Kidney (tissue), 14 donors: ENCODE data around the gene SHLD1. TPM values are rescaled to one million over a fixed set of nuclear protein-coding genes. Genes with fewer than 3 reads are reported as not detected.

Experiments used
- DNase-seq, 5 donors: peaks; one replicate each; pipeline ENCODE4 v3.0.0-alpha.2; 2013 to 2020
- FAIRE-seq: peaks from 2 replicates; lab custom pipeline; 2012; peaks lifted over from hg19 to GRCh38; lab: Jason Lieb, UNC
- H3K27ac ChIP-seq, 2 donors: one replicate each; pipeline ENCODE4 v1.7.0; 2013; ENCODE audit warnings: low read depth in 2 of 2, low read length in 2 of 2, inconsistent platforms in 1 of 2
- H3K27me3 ChIP-seq: one replicate; pipeline ENCODE4 v1.7.1; 2013; ENCODE audit warnings: low read length, inconsistent platforms; ENCODE audit not compliant: control insufficient read depth, insufficient read depth
- H3K36me3 ChIP-seq, 3 donors: one replicate each; pipeline versions ENCODE4 v1.7.0 to v1.7.1; 2013; ENCODE audit warnings: low read length in 3 of 3, control low read depth in 1 of 3, inconsistent platforms in 1 of 3; ENCODE audit not compliant: insufficient read depth in 3 of 3, control insufficient read depth in 2 of 3
- H3K4me1 ChIP-seq, 3 donors: one replicate each; pipeline versions ENCODE4 v1.7.0 to v1.7.1; 2013; ENCODE audit warnings: low read length in 3 of 3, inconsistent platforms in 1 of 3, low read depth in 1 of 3; ENCODE audit not compliant: control insufficient read depth in 2 of 3, insufficient read depth in 2 of 3
- H3K4me3 ChIP-seq, 3 donors: one replicate each; pipeline versions ENCODE4 v1.7.0 to v1.8.1; 2013; ENCODE audit warnings: low read length in 3 of 3, control low read depth in 1 of 3, inconsistent platforms in 1 of 3
- H3K9ac ChIP-seq, 3 donors: one replicate each; pipeline versions ENCODE4 v1.7.0 to v1.7.1; 2013; ENCODE audit warnings: low read length in 3 of 3, control low read depth in 1 of 3, inconsistent platforms in 1 of 3
- H3K9me3 ChIP-seq, 3 donors: one replicate each; pipeline versions ENCODE4 v1.7.0 to v1.7.1; 2013; ENCODE audit warnings: low read length in 3 of 3, control low read depth in 1 of 3, inconsistent platforms in 1 of 3; ENCODE audit not compliant: control insufficient read depth in 2 of 3, insufficient read depth in 1 of 3
- intact Hi-C: fragments of 100-400 bp; cut with DNase I; formaldehyde crosslinking; loops from one replicate; pipeline ENCODE4 v1.11.1; 2022
- polyA plus RNA-seq: library from polyadenylated mRNA; stranded (reverse); fragments of 350-450 nt; fragmentation: Illumina TruSeq; extraction: RNeasy Lipid Tissue Mini Kit (QIAGEN cat#74804); gene quantifications from one replicate; pipeline ENCODE4 v1.2.3, GENCODE V29; 2014; ENCODE audit warnings: low read depth, low replicate concordance; ENCODE audit not compliant: insufficient read depth
- total RNA-seq: library from RNA; stranded (reverse); fragmentation: NEBNext Ultra II Directional; extraction: Animal tissue kit (Norgen Biotek cat#: 25700); gene quantifications from one replicate; pipeline ENCODE4 v1.2.1, GENCODE V29; 2021
- TF ChIP-seq, protein P1 (sequence below): IDR thresholded peaks from 3 replicates; pipeline ENCODE4 v1.5.1; 2012; ENCODE audit warnings: mild to moderate bottlenecking, moderate library complexity, borderline replicate concordance; ENCODE audit not compliant: insufficient read depth; ENCODE audit errors: extremely low read depth
- donor health status: control.
- donor health status: control.
- donor health status: control.
- donor health status: control.
- donor health status: control.
- donor health status: DM: yes; HTN: yes; CAD: no.
- donor health status: Normal renal cell carcinoma (clear cell type).

The SHLD1 gene
- total and polyA plus RNA-seq, 2 donors from 2014 or later = 6.1 to 7.2 TPM

- Histone ChIP-seq H3K27me3 (no peaks in the 10 kb centered on the region), H3K9me3 (no peaks in the 10 kb centered on the region), H3K9ac (no peak overlapping the region), H3K4me1 (peaks cover 0 to 8% (median 5%) of the 10 kb centered on the region in 3 donors), H3K36me3 (no peaks in the 10 kb centered on the region), H3K4me3 (no peak overlapping the region), H3K27ac (no peak overlapping the region)
- intact Hi-C loops = no loop called here
- TF ChIP-seq, protein P1, sequence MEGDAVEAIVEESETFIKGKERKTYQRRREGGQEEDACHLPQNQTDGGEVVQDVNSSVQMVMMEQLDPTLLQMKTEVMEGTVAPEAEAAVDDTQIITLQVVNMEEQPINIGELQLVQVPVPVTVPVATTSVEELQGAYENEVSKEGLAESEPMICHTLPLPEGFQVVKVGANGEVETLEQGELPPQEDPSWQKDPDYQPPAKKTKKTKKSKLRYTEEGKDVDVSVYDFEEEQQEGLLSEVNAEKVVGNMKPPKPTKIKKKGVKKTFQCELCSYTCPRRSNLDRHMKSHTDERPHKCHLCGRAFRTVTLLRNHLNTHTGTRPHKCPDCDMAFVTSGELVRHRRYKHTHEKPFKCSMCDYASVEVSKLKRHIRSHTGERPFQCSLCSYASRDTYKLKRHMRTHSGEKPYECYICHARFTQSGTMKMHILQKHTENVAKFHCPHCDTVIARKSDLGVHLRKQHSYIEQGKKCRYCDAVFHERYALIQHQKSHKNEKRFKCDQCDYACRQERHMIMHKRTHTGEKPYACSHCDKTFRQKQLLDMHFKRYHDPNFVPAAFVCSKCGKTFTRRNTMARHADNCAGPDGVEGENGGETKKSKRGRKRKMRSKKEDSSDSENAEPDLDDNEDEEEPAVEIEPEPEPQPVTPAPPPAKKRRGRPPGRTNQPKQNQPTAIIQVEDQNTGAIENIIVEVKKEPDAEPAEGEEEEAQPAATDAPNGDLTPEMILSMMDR = no peak
- no peak for FAIRE-seq
- peak in 1 of 5 donors; percentile 20 for DNase-seq
These were observed 85.2 kb downstream of the SHLD1 start for GRCh38 chr20:5835321-5835821.

DNA sequence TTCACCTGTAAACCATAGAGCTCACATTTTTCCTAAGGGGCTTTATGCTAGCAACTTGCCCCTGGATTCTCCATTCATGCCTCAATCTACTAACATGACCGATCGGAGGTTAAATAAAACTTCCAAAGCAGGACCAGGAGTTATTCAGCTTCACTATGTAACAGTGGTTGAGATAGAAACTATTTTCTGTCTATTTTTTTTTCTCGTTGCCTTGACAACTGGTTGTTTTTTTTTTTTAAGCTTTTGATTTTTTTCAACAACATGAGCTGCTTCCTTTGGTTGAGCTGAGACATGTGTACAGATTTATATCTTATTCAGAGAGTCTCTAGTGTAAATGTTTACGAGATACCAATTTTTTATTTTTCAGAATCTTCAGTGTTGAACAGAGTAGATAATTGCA lies 85.7 kb downstream of the SHLD1 start:
- H3K9me3 ChIP-seq = no peaks in the 10 kb centered on the region
- no peak overlapping the region for H3K27ac ChIP-seq
- no peaks in the 10 kb centered on the region for H3K36me3 ChIP-seq
- no peak overlapping the region for H3K4me3 ChIP-seq
- DNase-seq = peak in 2 of 5 donors; percentile 66 to 81
- TF ChIP-seq, protein P1 = no peak
- peak; percentile 53 for FAIRE-seq
- H3K27me3 ChIP-seq = no peaks in the 10 kb centered on the region
- intact Hi-C loops = no loop called here
- H3K9ac ChIP-seq = no peak overlapping the region
- peaks cover 0 to 8% (median 5%) of the 10 kb centered on the region in 3 donors for H3K4me1 ChIP-seq

DNA sequence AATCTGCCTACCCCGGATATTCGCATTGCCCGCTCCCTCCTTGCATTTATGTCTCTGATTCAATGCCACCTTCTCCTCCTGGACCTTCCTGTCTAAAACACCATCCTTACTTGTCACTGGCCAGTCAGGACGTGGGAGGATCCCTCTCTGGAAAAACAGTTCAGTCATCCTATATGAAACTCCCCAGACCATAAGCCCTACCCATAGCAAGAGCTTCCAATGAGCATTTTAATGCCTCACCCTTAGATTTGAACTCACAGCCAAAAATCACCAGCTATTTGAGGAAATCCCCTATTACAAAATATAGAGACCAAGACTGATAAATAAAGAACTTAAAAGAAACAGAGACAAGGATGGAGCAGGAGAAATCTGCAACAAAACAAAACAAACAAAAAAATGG lies 86.4 kb downstream of the SHLD1 start:
- Histone ChIP-seq H3K9ac (no peak overlapping the region), H3K27ac (no peak overlapping the region), H3K9me3 (no peaks in the 10 kb centered on the region), H3K36me3 (no peaks in the 10 kb centered on the region), H3K27me3 (no peaks in the 10 kb centered on the region), H3K4me3 (no peak overlapping the region), H3K4me1 (peaks cover 0 to 8% (median 5%) of the 10 kb centered on the region in 3 donors)
- no peak for DNase-seq
- no peak for FAIRE-seq
- intact Hi-C loops = no loop called here
- TF ChIP-seq, protein P1 = no peak
